GM19043 (cell line): ENCODE data around the gene CAMSAP2.

Experiments used
- ATAC-seq: cut with Tn5 transposase; IDR thresholded peaks from one replicate; pipeline ENCODE4 v1.9.1; 2021; ENCODE audit warnings: low read depth; ENCODE audit not compliant: unreplicated experiment

Gene CAMSAP2

DNA sequence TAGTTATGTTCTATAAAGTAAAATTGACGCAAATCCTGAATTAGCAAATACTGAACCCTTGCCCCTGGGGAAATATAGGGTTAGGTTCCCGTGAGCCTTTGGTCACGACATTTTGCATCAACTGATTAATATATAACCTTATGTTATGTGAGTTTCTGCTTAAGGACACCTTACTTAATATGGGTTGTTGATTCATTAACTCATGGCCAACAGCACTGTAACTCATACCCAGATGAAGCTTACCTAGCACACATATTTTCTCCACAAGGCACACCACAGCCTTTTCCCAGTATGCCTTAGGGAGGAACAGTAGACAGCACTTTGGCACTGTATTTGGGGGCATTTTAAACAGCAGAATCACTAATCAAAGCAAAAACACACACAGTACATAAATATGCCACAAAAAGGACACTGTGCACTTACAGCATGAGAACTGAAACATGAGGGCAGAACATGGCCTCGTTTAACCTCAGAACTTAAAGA lies 171.1 kb downstream of the CAMSAP2 start:
- peak; percentile 50 for ATAC-seq
